A673 (cell line): ENCODE measurements around the gene SLC16A11. TPM values are rescaled to one million over a fixed set of nuclear protein-coding genes. Genes with fewer than 3 reads are reported as not detected.

Source experiments
- BruUV-seq: library from RNA; stranded (reverse); fragments of 400-500 nt; replicated peaks from 2 replicates; lab custom pipeline; 2021; lab: Mats Ljungman, UMichigan
- CTCF ChIA-PET: fragments of 300-600 bp; sonication (Branson Sonifier 250); formaldehyde crosslinking; loops from one replicate; lab custom pipeline; 2022; ENCODE audit warnings: antibody characterized with exemption; lab: Charles Lee
- POLR2A ChIA-PET: fragments of 300-600 bp; sonication (Branson Sonifier 250); formaldehyde crosslinking; loops from one replicate; lab custom pipeline; 2022; ENCODE audit warnings: antibody characterized with exemption; ENCODE audit not compliant: low non-redundant PET; lab: Charles Lee
- DNase-seq: peaks from one replicate; pipeline ENCODE4 v3.0.0-alpha.2; 2015; ENCODE audit warnings: low spot score
- H3K27ac ChIP-seq: fragments of 200-600 bp; sonication (generic); 2 replicates; pipeline ENCODE4 v1.5.1; 2016; ENCODE audit warnings: mixed run types, low read depth, mild to moderate bottlenecking, mixed read lengths, antibody characterized with exemption, low read length; ENCODE audit not compliant: poor library complexity, severe bottlenecking
- H3K27me3 ChIP-seq: fragments of 200-600 bp; sonication (generic); replicated peaks from 2 replicates; pipeline ENCODE4 v1.6.1; 2017; ENCODE audit warnings: mixed run types, low read depth, mild to moderate bottlenecking, mixed read lengths, antibody characterized with exemption, low read length; ENCODE audit not compliant: insufficient read depth, poor library complexity
- H3K36me3 ChIP-seq: fragments of 200-600 bp; sonication (generic); 2 replicates; pipeline ENCODE4 v1.6.1; 2016; ENCODE audit warnings: mixed run types, mild to moderate bottlenecking, mixed read lengths, antibody characterized with exemption, low read length; ENCODE audit not compliant: insufficient read depth, poor library complexity, severe bottlenecking
- H3K4me1 ChIP-seq: fragments of 200-600 bp; sonication (generic); 2 replicates; pipeline ENCODE4 v1.6.1; 2017; ENCODE audit warnings: mixed run types, mild to moderate bottlenecking, mixed read lengths, antibody characterized with exemption, low read length; ENCODE audit not compliant: insufficient read depth, poor library complexity, severe bottlenecking
- H3K4me3 ChIP-seq: fragments of 200-600 bp; sonication (generic); 2 replicates; pipeline ENCODE4 v1.5.1; 2016; ENCODE audit warnings: low read depth, mixed run types, mild to moderate bottlenecking, mixed read lengths, low read length; ENCODE audit not compliant: poor library complexity, severe bottlenecking
- H3K9me3 ChIP-seq: fragments of 200-600 bp; sonication (generic); 2 replicates; pipeline ENCODE4 v1.6.1; 2016; ENCODE audit warnings: mixed run types, low read depth, mild to moderate bottlenecking, mixed read lengths, antibody characterized with exemption, low read length; ENCODE audit not compliant: poor library complexity, severe bottlenecking
- CTCF ChIP-seq: fragments of 300-800, 200-600 bp; sonication (generic); conservative IDR thresholded peaks from 2 replicates; pipeline ENCODE4 v1.5.1; 2017; ENCODE audit warnings: low read depth, mild to moderate bottlenecking, antibody characterized with exemption, low read length, moderate library complexity, mixed read lengths
- EZH2 ChIP-seq: fragments of 200-600 bp; sonication (generic); IDR thresholded peaks from 2 replicates; pipeline ENCODE4 v1.6.1; 2017; ENCODE audit warnings: borderline replicate concordance, low read depth, mild to moderate bottlenecking, mixed read lengths, antibody characterized with exemption, low read length; ENCODE audit not compliant: poor library complexity, severe bottlenecking
- intact Hi-C: fragments of 100-400 bp; cut with micrococcal nuclease; formaldehyde crosslinking; loops from one replicate; pipeline ENCODE4 v1.10.0; 2022; ENCODE audit not compliant: unreplicated experiment
- total RNA-seq: library from RNA; stranded (reverse); gene quantifications from 2 replicates; pipeline ENCODE4 v1.2.3, GENCODE V29; 2021

SLC16A11 gene
- total RNA-seq, 1 experiment from 2014 or later = 0.47 TPM

DNA sequence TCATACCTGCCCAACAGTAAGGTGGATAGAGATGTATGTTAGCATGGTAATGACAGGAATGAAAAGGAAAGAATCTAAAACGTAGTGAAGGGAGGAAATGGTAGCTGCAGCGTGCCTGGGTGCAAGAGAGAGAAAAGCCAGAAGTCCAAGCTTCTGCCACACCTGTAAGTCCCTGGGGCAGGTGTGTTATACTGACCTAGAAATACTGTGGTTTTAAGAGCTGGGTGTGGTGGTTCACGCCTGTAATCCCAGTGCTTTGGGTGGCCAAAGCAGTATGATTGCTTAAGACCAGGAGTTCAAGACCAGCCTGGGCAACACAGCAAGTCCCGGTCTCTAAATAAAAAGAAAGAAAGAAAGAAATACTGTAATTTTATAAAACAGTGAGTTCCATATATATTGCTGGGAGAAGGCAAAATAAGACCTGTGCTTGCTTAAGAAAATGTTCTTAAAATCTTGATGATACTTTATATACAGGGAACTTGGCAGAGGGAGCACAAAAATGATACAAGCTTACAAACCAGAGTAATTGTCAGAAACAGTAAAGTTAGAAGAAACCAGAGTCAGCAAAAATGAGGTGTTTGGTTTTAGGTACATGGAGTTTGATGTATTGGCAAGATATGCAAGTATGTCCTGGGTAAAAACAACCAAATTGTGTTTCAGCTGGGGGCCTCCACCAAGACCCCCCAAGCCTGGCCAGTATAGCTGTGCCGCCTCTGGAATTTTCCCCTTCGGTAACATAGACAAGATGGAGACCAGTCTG is 41.4 kb downstream of the SLC16A11 start:
- no TSS peak for BruUV-seq
- CTCF ChIA-PET = interaction anchor here (2.4 kb wide), 1 partner anchor 88 kb away, joined by 40 read pairs; no protein-coding TSS in a partner anchor
- H3K4me3 ChIP-seq = no peak overlapping the region
- no peak for DNase-seq
- no peak overlapping the region for H3K27ac ChIP-seq
- no peaks in the 10 kb centered on the region for H3K4me1 ChIP-seq
- H3K36me3 ChIP-seq = peaks cover 10% of the 10 kb centered on the region
- POLR2A ChIA-PET = no interaction called here
- intact Hi-C loops = loop anchor here (5.0 kb wide), 1 partner anchor 160 kb away; no protein-coding TSS in a partner anchor
- TF ChIP-seq EZH2 (no peak), CTCF (no peak)
- no peaks in the 10 kb centered on the region for H3K9me3 ChIP-seq
- no peaks in the 10 kb centered on the region for H3K27me3 ChIP-seq

DNA sequence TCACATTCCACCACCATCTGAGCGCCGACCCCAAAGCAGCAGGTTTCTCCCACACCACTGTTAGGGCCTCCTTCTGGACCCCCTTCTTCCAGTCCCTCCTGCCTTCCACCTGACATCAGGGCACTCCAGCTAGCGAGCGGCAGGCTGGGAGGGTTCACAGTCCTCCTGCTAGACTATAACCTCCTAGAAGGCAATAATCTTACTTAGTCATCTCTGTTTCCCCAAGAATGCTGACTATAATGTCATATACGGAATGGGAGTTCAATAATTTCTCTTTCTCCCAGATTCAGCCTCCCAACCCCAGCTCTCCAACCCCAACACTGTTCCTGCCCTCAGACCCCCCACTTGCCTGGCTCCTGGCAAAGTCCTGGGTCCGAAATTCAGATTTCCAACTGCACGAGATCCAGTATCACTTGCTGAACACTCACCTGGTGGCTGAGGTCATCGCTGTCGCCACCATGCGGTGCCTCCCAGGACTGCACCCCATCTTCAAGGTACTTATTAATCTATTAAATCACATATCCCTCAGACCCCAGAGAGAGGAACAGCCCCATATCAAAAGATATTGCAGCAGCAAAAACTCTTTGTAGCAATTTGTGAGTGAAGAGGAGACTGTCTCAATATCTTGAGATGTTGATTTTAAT is 42.5 kb downstream of the SLC16A11 start:
- no peaks in the 10 kb centered on the region for H3K4me1 ChIP-seq
- H3K27me3 ChIP-seq = no peaks in the 10 kb centered on the region
- DNase-seq = no peak
- peaks cover 10% of the 10 kb centered on the region for H3K36me3 ChIP-seq
- no TSS peak for BruUV-seq
- intact Hi-C loops = loop anchor here (5.0 kb wide), 1 partner anchor 159 kb away; no protein-coding TSS in a partner anchor
- ChIA-PET POLR2A (no interaction called here), CTCF (no interaction called here)
- H3K9me3 ChIP-seq = no peaks in the 10 kb centered on the region
- peak; percentile 48; the same call in 1 of the 2 replicates for TF ChIP-seq CTCF
- TF ChIP-seq EZH2 = no peak
- H3K4me3 ChIP-seq = no peak overlapping the region
- H3K27ac ChIP-seq = no peak overlapping the region

GRCh38 chr17:6998855-6999508 is 44.9 kb downstream of the SLC16A11 start:
- DNase-seq = no peak
- CTCF ChIA-PET = no interaction called here
- TF ChIP-seq EZH2 (no peak), CTCF (no peak)
- H3K4me3 ChIP-seq = no peak overlapping the region
- H3K9me3 ChIP-seq = no peaks in the 10 kb centered on the region
- intact Hi-C loops = no loop called here
- POLR2A ChIA-PET = no interaction called here
- no peaks in the 10 kb centered on the region for H3K27me3 ChIP-seq
- H3K36me3 ChIP-seq = peaks cover 10% of the 10 kb centered on the region
- no TSS peak for BruUV-seq
- H3K27ac ChIP-seq = no peak overlapping the region
- H3K4me1 ChIP-seq = no peaks in the 10 kb centered on the region
